Stomach (tissue), 4 donors: ENCODE measurements around the gene CRIM1.

Source experiments
- CTCF ChIP-seq, 7 experiments: fragments of 450-650 bp in 4 of 7; fragments of 200-600 bp in 3 of 7; sonication (generic) in 3 of 7; IDR thresholded peaks; one replicate each; pipeline ENCODE4 v1.5.1; 2016 to 2019; ENCODE audit warnings: antibody characterized with exemption in 7 of 7, control low read depth in 2 of 7, mild to moderate bottlenecking in 1 of 7
- EP300 ChIP-seq: sonication (generic); formaldehyde crosslinking; IDR thresholded peaks from one replicate; pipeline ENCODE4 v1.6.1; 2017; ENCODE audit warnings: antibody characterized with exemption
- POLR2A ChIP-seq, 4 donors: fragments of 450-650 bp; IDR thresholded peaks; one replicate each; pipeline ENCODE4 v1.6.1; 2016; ENCODE audit warnings: antibody characterized with exemption in 4 of 4, control low read depth in 2 of 4, mild to moderate bottlenecking in 1 of 4, moderate library complexity in 1 of 4
- POLR2AphosphoS5 ChIP-seq, 3 donors: sonication (generic); formaldehyde crosslinking; IDR thresholded peaks; one replicate each; pipeline ENCODE4 v1.6.1; 2016; ENCODE audit warnings: antibody characterized with exemption in 3 of 3

GRCh38 chr2:36478332-36478738 is 122.8 kb downstream of the CRIM1 start:
- TF ChIP-seq CTCF (IDR thresholded peaks at IDR 0.05) (no peak), EP300 (no peak), POLR2AphosphoS5 (IDR thresholded peaks at IDR 0.05) (no peak), POLR2A (IDR thresholded peaks at IDR 0.05) (no peak)
